ENCODE measurements around the gene CASKIN1. TPM values are rescaled to one million over a fixed set of nuclear protein-coding genes. Genes with fewer than 3 reads are reported as not detected.
A peak's percentile ranks its signal among the peaks of the same experiment; 100 is the strongest.

CASKIN1 gene
- polyA plus RNA-seq, 3 donors, result not detected

GRCh38 chr16:2236337-2237101 lies 40.1 kb upstream of the CASKIN1 start, which contains the start of gene DNASE1L2:
Gene DNASE1L2, plus strand, starts transcription at chr16:2236444. Its CDS starts 373 bp downstream, at chr16:2236817.
- intact Hi-C loops (cut with micrococcal nuclease), result no loop called here
- Histone ChIP-seq H2AFZ (ENCODE audit: insufficient read depth, low read depth, low read length, poor library complexity, severe bottlenecking) (no peak within 1 kb of the TSS), H4K20me1 (ENCODE audit: insufficient read depth, low read length) (peaks cover 26% of the 10 kb centered on the region), H3K27me3 (ENCODE audit: control insufficient read depth in 2 of 2, insufficient read depth in 2 of 2, low read length in 2 of 2) (peaks cover 18 to 38% of the 10 kb centered on the region in 2 donors), H3K4me3 (replicated peaks in 1 of 3; ENCODE audit: low read depth in 2 of 3, low read length in 3 of 3) (no peak within 1 kb of the TSS), H3K9me3 (replicated peaks in 1 of 2; ENCODE audit: control insufficient read depth in 1 of 2, insufficient read depth in 1 of 2, low read length in 2 of 2) (no peaks in the 10 kb centered on the region), H3K4me2 (replicated peaks; ENCODE audit: extremely low read depth, low read length, poor library complexity, severe bottlenecking) (peak within 1 kb of the TSS; percentile 1), H3K27ac (ENCODE audit: low read depth in 1 of 2, low read length in 2 of 2) (no peak within 1 kb of the TSS), H3K4me1 (ENCODE audit: control insufficient read depth in 1 of 2, insufficient read depth in 2 of 2, low read length in 2 of 2) (peaks cover 5 to 6% of the 10 kb centered on the region in 2 donors), H3K79me2 (ENCODE audit: insufficient read depth, low read length) (no peaks in the 10 kb centered on the region), H3K9ac (ENCODE audit: insufficient read depth, low read length, poor library complexity, severe bottlenecking) (no peak within 1 kb of the TSS), H3K36me3 (replicated peaks in 1 of 2; ENCODE audit: control insufficient read depth in 1 of 2, insufficient read depth in 2 of 2, low read length in 2 of 2) (peaks cover 39 to 49% of the 10 kb centered on the region in 2 donors)
- H3K27ac Mint-ChIP-seq, result no peak within 1 kb of the TSS
- no peak for TF ChIP-seq CTCF (IDR thresholded peaks at IDR 0.05)
- DNase-seq, result no peak
- H3K4me3 Mint-ChIP-seq, result peak within 1 kb of the TSS in 1 of 2 donors; percentile 51
- peaks cover 35 to 50% (median 35%) of the 10 kb centered on the region in 3 donors for H3K27me3 Mint-ChIP-seq (ENCODE audit: low read depth in 3 of 3)
- peaks cover 39 to 53% of the 10 kb centered on the region in 2 donors for H3K36me3 Mint-ChIP-seq
- peaks cover 5% of the 10 kb centered on the region for H3K4me1 Mint-ChIP-seq
- H3K9me3 Mint-ChIP-seq, result peaks cover 0 to 6% (median 0%) of the 10 kb centered on the region in 7 donors
- 6% methylated on average over 62 of the region's 64 CpGs for WGBS (ENCODE audit: insufficient coverage)

- TF ChIP-seq CTCF (IDR thresholded peaks at IDR 0.05), result no peak
- intact Hi-C loops (cut with micrococcal nuclease), result no loop called here
- Histone ChIP-seq H3K36me3 (replicated peaks in 1 of 2; ENCODE audit: control insufficient read depth in 1 of 2, insufficient read depth in 2 of 2, low read length in 2 of 2) (peaks cover 45 to 56% of the 10 kb centered on the region in 2 donors), H4K20me1 (ENCODE audit: insufficient read depth, low read length) (peaks cover 26% of the 10 kb centered on the region), H3K9ac (ENCODE audit: insufficient read depth, low read length, poor library complexity, severe bottlenecking) (no peak overlapping the region), H3K4me1 (ENCODE audit: control insufficient read depth in 1 of 2, insufficient read depth in 2 of 2, low read length in 2 of 2) (peaks cover 5 to 6% of the 10 kb centered on the region in 2 donors), H3K9me3 (replicated peaks in 1 of 2; ENCODE audit: control insufficient read depth in 1 of 2, insufficient read depth in 1 of 2, low read length in 2 of 2) (no peaks in the 10 kb centered on the region), H3K79me2 (ENCODE audit: insufficient read depth, low read length) (no peaks in the 10 kb centered on the region), H3K27ac (ENCODE audit: low read depth in 1 of 2, low read length in 2 of 2) (no peak overlapping the region), H3K27me3 (ENCODE audit: control insufficient read depth in 2 of 2, insufficient read depth in 2 of 2, low read length in 2 of 2) (peaks cover 18 to 38% of the 10 kb centered on the region in 2 donors), H2AFZ (ENCODE audit: insufficient read depth, low read depth, low read length, poor library complexity, severe bottlenecking) (no peak overlapping the region), H3K4me3 (replicated peaks in 1 of 3; ENCODE audit: low read depth in 2 of 3, low read length in 3 of 3) (no peak overlapping the region), H3K4me2 (replicated peaks; ENCODE audit: extremely low read depth, low read length, poor library complexity, severe bottlenecking) (no peak overlapping the region)
- Mint-ChIP-seq H3K27ac (no peak overlapping the region), H3K4me1 (peaks cover 5% of the 10 kb centered on the region), H3K9me3 (peaks cover 0 to 6% (median 0%) of the 10 kb centered on the region in 7 donors), H3K36me3 (peaks cover 43 to 57% of the 10 kb centered on the region in 2 donors), H3K4me3 (peak overlapping the region in 1 of 2 donors; percentile 39), H3K27me3 (ENCODE audit: low read depth in 3 of 3) (peaks cover 35 to 50% (median 36%) of the 10 kb centered on the region in 3 donors)
- DNase-seq, result no peak
- WGBS (ENCODE audit: insufficient coverage), result 90% methylated on average over 14 of the region's 19 CpGs
Observed at GRCh38 chr16:2235695-2236336, 39.4 kb upstream of the CASKIN1 start.

Data from CD14-positive monocyte (primary cell).